Naive thymus-derived CD4-positive, alpha-beta T cell (primary cell): ENCODE measurements around the gene GOT1. TPM values are rescaled to one million over a fixed set of nuclear protein-coding genes. Genes with fewer than 3 reads are reported as not detected.

Experiments
- ATAC-seq: fragments of 150-1000 bp; cut with Tn5 transposase; 2 replicates; pipeline ENCODE4 v1.10.0; 2021; ENCODE audit warnings: mild to moderate bottlenecking, moderate library complexity
- CTCF ChIA-PET: fragments of 350-600 bp; sonication (Branson Sonifier 250); formaldehyde crosslinking; loops from one replicate; lab custom pipeline; 2021; ENCODE audit warnings: antibody characterized with exemption; lab: Charles Lee
- POLR2A ChIA-PET: fragments of 350-600 bp; sonication (Branson Sonifier 250); formaldehyde crosslinking; loops from one replicate; lab custom pipeline; 2021; ENCODE audit warnings: antibody characterized with exemption, inconsistent platforms; lab: Charles Lee
- DNase-seq, 9 donors: peaks; one replicate each; pipeline versions ENCODE4 v3.0.0 to v3.0.0-alpha.2; 2020 to 2022; ENCODE audit warnings: mixed read lengths in 1 of 9
- H3K27ac ChIP-seq: one replicate; pipeline ENCODE4 v1.7.0; 2013; ENCODE audit warnings: mild to moderate bottlenecking, low read depth, low read length, moderate library complexity
- H3K27me3 ChIP-seq, 2 donors: one replicate each; pipeline ENCODE4 v1.7.0; 2013; ENCODE audit warnings: low read length in 2 of 2, mild to moderate bottlenecking in 2 of 2, moderate library complexity in 2 of 2; ENCODE audit not compliant: control insufficient read depth in 2 of 2, insufficient read depth in 2 of 2
- H3K36me3 ChIP-seq, 3 experiments: 1 replicate in 2 of 3; 2 replicates in 1 of 3; pipeline ENCODE4 v1.7.0; 2013; ENCODE audit warnings: low read length in 3 of 3, mild to moderate bottlenecking in 3 of 3, moderate library complexity in 1 of 3; ENCODE audit not compliant: insufficient read depth in 3 of 3, control insufficient read depth in 2 of 3
- H3K4me1 ChIP-seq, 2 donors: one replicate each; pipeline ENCODE4 v1.7.0; 2013; ENCODE audit warnings: low read length in 2 of 2, mild to moderate bottlenecking in 2 of 2, moderate library complexity in 1 of 2; ENCODE audit not compliant: control insufficient read depth in 2 of 2, insufficient read depth in 2 of 2
- H3K4me3 ChIP-seq: 2 replicates; pipeline ENCODE4 v1.7.0; 2013; ENCODE audit warnings: mild to moderate bottlenecking, low read length
- H3K9me3 ChIP-seq, 3 experiments: 1 replicate in 2 of 3; 2 replicates in 1 of 3; pipeline ENCODE4 v1.7.0; 2013; ENCODE audit warnings: low read length in 3 of 3; ENCODE audit not compliant: control insufficient read depth in 2 of 3
- H3K27ac Mint-ChIP-seq, 9 donors: one replicate each; pipeline ENCODE4 v1.8.0; 2020 to 2022; ENCODE audit warnings: mixed read lengths in 9 of 9, mild to moderate bottlenecking in 8 of 9, moderate library complexity in 5 of 9, inconsistent platforms in 2 of 9
- H3K27me3 Mint-ChIP-seq, 5 donors: one replicate each; pipeline ENCODE4 v1.8.0; 2021 to 2022; ENCODE audit warnings: mixed read lengths in 5 of 5, mild to moderate bottlenecking in 1 of 5
- H3K36me3 Mint-ChIP-seq, 5 donors: one replicate each; pipeline ENCODE4 v1.8.0; 2020 to 2022; ENCODE audit warnings: mixed read lengths in 5 of 5, mild to moderate bottlenecking in 3 of 5, inconsistent platforms in 1 of 5
- H3K4me1 Mint-ChIP-seq, 7 donors: one replicate each; pipeline ENCODE4 v1.8.0; 2020 to 2022; ENCODE audit warnings: mixed read lengths in 7 of 7, mild to moderate bottlenecking in 3 of 7, inconsistent platforms in 1 of 7
- H3K4me3 Mint-ChIP-seq, 10 donors: one replicate each; pipeline ENCODE4 v1.8.0; 2020 to 2022; ENCODE audit warnings: mild to moderate bottlenecking in 10 of 10, mixed read lengths in 10 of 10, moderate library complexity in 6 of 10, inconsistent platforms in 2 of 10
- H3K9me3 Mint-ChIP-seq, 11 donors: one replicate each; pipeline ENCODE4 v1.8.0; 2020 to 2022; ENCODE audit warnings: mixed read lengths in 11 of 11, mild to moderate bottlenecking in 4 of 11, inconsistent platforms in 1 of 11, moderate library complexity in 1 of 11
- intact Hi-C, 2 donors: fragments of 100-400 bp; cut with micrococcal nuclease; formaldehyde crosslinking; loops; one replicate each; pipeline ENCODE4 v1.15.1; 2023
- polyA plus RNA-seq, 2 donors: library from polyadenylated mRNA; unstranded; fragments of 300-500 nt; fragmentation: Illumina TruSeq; gene quantifications; one replicate each; pipeline ENCODE4 v1.2.3, GENCODE V29; 2021
- total RNA-seq, 6 experiments: library from RNA in 5 of 6; stranded (reverse) in 5 of 6; gene quantifications; 1 replicate in 5 of 6; 2 replicates in 1 of 6; pipeline ENCODE4 v1.2.3 and lab custom pipeline; 2021 to 2026

The GOT1 gene
- total and polyA plus RNA-seq, 7 experiments from 2014 or later, result 8.0 to 22.2 (median 12.2) TPM

- DNase-seq (no peak), ATAC-seq (no peak)
- Mint-ChIP-seq H3K9me3 (no peaks in the 10 kb centered on the region), H3K4me1 (peaks cover 0 to 8% (median 1%) of the 10 kb centered on the region in 7 donors), H3K36me3 (no peaks in the 10 kb centered on the region), H3K27me3 (peaks cover 0 to 11% (median 0%) of the 10 kb centered on the region in 5 donors), H3K4me3 (no peak overlapping the region), H3K27ac (no peak overlapping the region)
- no peaks in the 10 kb centered on the region for H3K27me3 ChIP-seq
- H3K9me3 ChIP-seq, result no peaks in the 10 kb centered on the region
- no peak overlapping the region for H3K27ac ChIP-seq
- no peak overlapping the region for H3K4me3 ChIP-seq
- H3K36me3 ChIP-seq, result no peaks in the 10 kb centered on the region
- no peaks in the 10 kb centered on the region for H3K4me1 ChIP-seq
- ChIA-PET CTCF (no interaction called here), POLR2A (no interaction called here)
- intact Hi-C loops, result no loop called here
Measured at GRCh38 chr10:99389729-99390480, 40.5 kb downstream of the GOT1 start.

GRCh38 chr10:99387541-99387940, 42.9 kb downstream of the GOT1 start:
- Mint-ChIP-seq H3K27me3 (peaks cover 0 to 11% (median 0%) of the 10 kb centered on the region in 5 donors), H3K27ac (no peak overlapping the region), H3K4me1 (peaks cover 0 to 2% (median 0%) of the 10 kb centered on the region in 7 donors), H3K4me3 (no peak overlapping the region), H3K36me3 (no peaks in the 10 kb centered on the region), H3K9me3 (no peaks in the 10 kb centered on the region)
- DNase-seq (no peak), ATAC-seq (no peak)
- H3K4me3 ChIP-seq, result no peak overlapping the region
- ChIA-PET POLR2A (no interaction called here), CTCF (no interaction called here)
- H3K36me3 ChIP-seq, result no peaks in the 10 kb centered on the region
- H3K27ac ChIP-seq, result no peak overlapping the region
- H3K4me1 ChIP-seq, result no peaks in the 10 kb centered on the region
- no peaks in the 10 kb centered on the region for H3K9me3 ChIP-seq
- intact Hi-C loops, result no loop called here
- H3K27me3 ChIP-seq, result no peaks in the 10 kb centered on the region

- Histone ChIP-seq H3K27ac (no peak overlapping the region), H3K36me3 (no peaks in the 10 kb centered on the region), H3K4me3 (no peak overlapping the region), H3K27me3 (no peaks in the 10 kb centered on the region), H3K4me1 (no peaks in the 10 kb centered on the region), H3K9me3 (no peaks in the 10 kb centered on the region)
- Mint-ChIP-seq H3K4me1 (no peaks in the 10 kb centered on the region), H3K27me3 (peaks cover 0 to 11% (median under 1%) of the 10 kb centered on the region in 5 donors), H3K9me3 (no peaks in the 10 kb centered on the region), H3K27ac (no peak overlapping the region), H3K36me3 (no peaks in the 10 kb centered on the region), H3K4me3 (no peak overlapping the region)
- ATAC-seq (no peak), DNase-seq (no peak)
- POLR2A ChIA-PET, result no interaction called here
- intact Hi-C loops, result no loop called here
- CTCF ChIA-PET, result no interaction called here
Measured at GRCh38 chr10:99387071-99387470, 43.4 kb downstream of the GOT1 start.

- no peak for DNase-seq
- Mint-ChIP-seq H3K27ac (no peak overlapping the region), H3K9me3 (no peaks in the 10 kb centered on the region), H3K4me3 (no peak overlapping the region), H3K27me3 (peaks cover 0 to 16% (median 4%) of the 10 kb centered on the region in 5 donors), H3K36me3 (no peaks in the 10 kb centered on the region), H3K4me1 (no peaks in the 10 kb centered on the region)
- H3K27me3 ChIP-seq, result no peaks in the 10 kb centered on the region
- POLR2A ChIA-PET, result no interaction called here
- CTCF ChIA-PET, result no interaction called here
- no peaks in the 10 kb centered on the region for H3K36me3 ChIP-seq
- intact Hi-C loops, result no loop called here
- no peaks in the 10 kb centered on the region for H3K4me1 ChIP-seq
- H3K27ac ChIP-seq, result no peak overlapping the region
- no peak for ATAC-seq
- H3K4me3 ChIP-seq, result no peak overlapping the region
- H3K9me3 ChIP-seq, result no peaks in the 10 kb centered on the region
Measured at GRCh38 chr10:99382176-99382575, 48.2 kb downstream of the GOT1 start.

GRCh38 chr10:99375426-99375825, 55.0 kb downstream of the GOT1 start:
- H3K4me1 ChIP-seq, result no peaks in the 10 kb centered on the region
- POLR2A ChIA-PET, result no interaction called here
- H3K36me3 ChIP-seq, result no peaks in the 10 kb centered on the region
- intact Hi-C loops, result no loop called here
- DNase-seq (no peak), ATAC-seq (no peak)
- no peak overlapping the region for H3K27ac ChIP-seq
- Mint-ChIP-seq H3K4me1 (peaks cover 0 to 10% (median 5%) of the 10 kb centered on the region in 7 donors), H3K9me3 (no peaks in the 10 kb centered on the region), H3K4me3 (no peak overlapping the region), H3K27me3 (peaks cover 0 to 62% (median 19%) of the 10 kb centered on the region in 5 donors), H3K36me3 (no peaks in the 10 kb centered on the region), H3K27ac (no peak overlapping the region)
- no peak overlapping the region for H3K4me3 ChIP-seq
- no peaks in the 10 kb centered on the region for H3K27me3 ChIP-seq
- CTCF ChIA-PET, result interaction anchor here (0.6 kb wide), 1 partner anchor 11 kb away, joined by 7 read pairs; no protein-coding TSS in a partner anchor
- H3K9me3 ChIP-seq, result no peaks in the 10 kb centered on the region

GRCh38 chr10:99374972-99375371, 55.5 kb downstream of the GOT1 start:
- POLR2A ChIA-PET, result no interaction called here
- CTCF ChIA-PET, result no interaction called here
- ATAC-seq, result no peak

GRCh38 chr10:99374526-99374925, 55.9 kb downstream of the GOT1 start:
- H3K27me3 Mint-ChIP-seq, result peaks cover 4 to 70% (median 19%) of the 10 kb centered on the region in 5 donors
- Histone ChIP-seq H3K9me3 (no peaks in the 10 kb centered on the region), H3K36me3 (no peaks in the 10 kb centered on the region), H3K4me1 (no peaks in the 10 kb centered on the region), H3K27me3 (no peaks in the 10 kb centered on the region), H3K27ac (no peak overlapping the region), H3K4me3 (no peak overlapping the region)
- ATAC-seq, result no peak
- intact Hi-C loops, result no loop called here
- no peaks in the 10 kb centered on the region for H3K36me3 Mint-ChIP-seq
- H3K4me3 Mint-ChIP-seq, result no peak overlapping the region
- ChIA-PET CTCF (no interaction called here), POLR2A (no interaction called here)
- peaks cover 0 to 10% (median 5%) of the 10 kb centered on the region in 7 donors for H3K4me1 Mint-ChIP-seq
- no peak overlapping the region for H3K27ac Mint-ChIP-seq
- no peak for DNase-seq
- H3K9me3 Mint-ChIP-seq, result no peaks in the 10 kb centered on the region

More at GRCh38 chr10:99374972-99375371, 55.5 kb downstream of the GOT1 start:
- Mint-ChIP-seq H3K4me3 (no peak overlapping the region), H3K36me3 (no peaks in the 10 kb centered on the region), H3K9me3 (no peaks in the 10 kb centered on the region), H3K27me3 (peaks cover 0 to 66% (median 19%) of the 10 kb centered on the region in 5 donors), H3K4me1 (peaks cover 0 to 10% (median 5%) of the 10 kb centered on the region in 7 donors), H3K27ac (no peak overlapping the region)
- no peaks in the 10 kb centered on the region for H3K36me3 ChIP-seq
- intact Hi-C loops, result no loop called here
- no peaks in the 10 kb centered on the region for H3K4me1 ChIP-seq
- DNase-seq, result no peak
- H3K27ac ChIP-seq, result no peak overlapping the region
- no peak overlapping the region for H3K4me3 ChIP-seq
- no peaks in the 10 kb centered on the region for H3K9me3 ChIP-seq
- no peaks in the 10 kb centered on the region for H3K27me3 ChIP-seq
